HK-2 (cell line): ENCODE results near the gene KCNJ6.

ENCODE experiments used
- DNase-seq: peaks from one replicate; pipeline ENCODE4 v3.0.0-alpha.2; 2018; ENCODE audit not compliant: unreplicated experiment

Gene KCNJ6

GRCh38 chr21:37905291-37905690 is 11.0 kb downstream of the KCNJ6 start:
- no peak for DNase-seq

- DNase-seq, result no peak
Observed at GRCh38 chr21:37904856-37905255, 11.4 kb downstream of the KCNJ6 start.

GRCh38 chr21:37903396-37903795 is 12.9 kb downstream of the KCNJ6 start:
- no peak for DNase-seq

- DNase-seq, result no peak
Observed at GRCh38 chr21:37899146-37899545, 17.1 kb downstream of the KCNJ6 start.

GRCh38 chr21:37896788-37897187 is 19.5 kb downstream of the KCNJ6 start:
- DNase-seq, result no peak

DNA sequence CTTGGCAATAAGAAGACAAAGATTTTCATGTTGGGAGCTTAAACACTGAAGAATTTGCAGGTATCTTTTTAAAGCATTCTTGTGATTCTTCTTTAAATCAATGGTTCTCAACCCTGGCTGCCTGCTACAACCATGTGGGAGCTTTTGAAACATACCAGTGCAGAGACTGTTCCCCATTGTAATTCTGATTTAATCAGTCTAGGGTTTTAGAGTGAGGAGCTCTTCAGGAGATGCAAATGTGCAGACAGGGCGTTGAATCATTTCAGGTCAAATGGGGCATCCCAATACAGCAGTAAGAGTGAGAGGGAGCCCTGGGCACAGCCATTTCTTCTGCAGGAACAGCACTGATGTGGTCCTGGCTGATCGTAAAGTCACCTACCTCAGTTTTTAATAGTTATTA is 24.3 kb downstream of the KCNJ6 start:
- no peak for DNase-seq

DNA sequence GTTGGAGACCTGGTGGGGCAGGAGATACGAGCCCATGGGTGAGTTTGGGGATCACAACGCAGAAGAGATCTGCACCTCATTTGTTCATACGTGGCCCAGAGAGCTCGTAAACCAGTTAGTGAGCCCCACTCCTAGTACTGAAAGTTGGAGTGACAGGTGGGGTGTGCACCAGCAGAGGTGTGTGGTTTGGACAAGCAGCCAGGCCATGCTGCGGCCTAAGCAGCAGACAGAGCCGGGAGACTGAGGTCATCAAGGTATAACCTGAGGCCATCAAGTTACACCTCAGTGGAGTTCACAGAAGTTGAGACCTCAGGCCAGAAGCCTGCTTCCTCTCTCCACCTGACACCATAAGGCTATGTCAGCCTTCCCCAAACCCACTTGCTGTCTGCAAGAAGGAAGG is 27.6 kb downstream of the KCNJ6 start:
- no peak for DNase-seq

- no peak for DNase-seq
Observed at GRCh38 chr21:37886726-37887299, 29.4 kb downstream of the KCNJ6 start.

DNA sequence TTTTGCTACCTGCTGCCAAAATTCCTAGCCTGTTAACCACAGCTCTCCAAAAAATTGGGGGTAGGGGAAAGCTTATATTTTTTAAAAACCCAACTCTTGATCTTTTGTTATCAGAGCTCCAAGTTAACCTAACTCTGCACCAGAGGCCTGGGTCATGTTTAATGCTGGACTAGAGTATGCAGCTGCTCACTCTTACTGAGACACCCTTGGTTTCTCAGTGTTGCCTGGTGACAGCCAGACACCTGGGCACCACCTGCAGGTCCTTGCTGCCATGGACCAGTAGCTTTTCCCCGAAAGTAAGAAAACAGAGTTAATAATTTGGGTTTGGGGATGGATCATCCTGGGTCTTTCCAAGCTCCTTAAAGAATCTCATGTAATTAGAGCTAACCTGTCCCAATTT is 30.1 kb downstream of the KCNJ6 start:
- no peak for DNase-seq

DNA sequence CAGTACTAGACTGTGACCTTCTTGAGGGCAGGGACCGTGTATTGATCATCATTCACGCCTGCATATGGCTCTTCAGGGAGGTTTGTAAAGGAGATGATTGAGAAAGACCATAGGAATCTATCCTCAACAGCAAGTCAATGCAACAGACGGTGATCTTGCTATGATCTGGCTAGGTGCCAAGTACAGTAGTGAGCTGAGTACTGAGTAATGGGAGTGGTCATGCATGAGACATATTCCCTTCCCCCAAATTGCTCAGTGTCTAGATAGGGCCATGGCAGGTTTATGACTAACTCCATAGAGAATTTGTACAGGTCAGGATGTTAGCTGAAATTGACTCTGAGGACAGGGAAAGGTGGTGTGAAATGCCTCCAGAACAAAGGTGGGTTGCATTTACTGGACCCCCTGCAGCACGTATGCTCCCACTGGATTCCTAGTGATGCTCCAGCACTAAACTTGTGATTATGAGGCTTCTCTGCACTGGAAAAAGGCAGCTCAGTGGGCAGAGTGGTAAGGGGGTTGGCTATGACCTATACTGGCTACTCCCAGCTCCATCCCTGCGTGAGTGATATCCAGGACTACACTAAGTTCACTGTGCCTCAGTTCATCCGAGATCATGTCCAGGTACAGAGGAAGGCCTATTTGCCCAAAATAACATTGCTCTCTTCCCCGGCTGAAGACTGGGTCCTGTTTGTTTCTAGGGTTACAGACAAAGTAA is 37.2 kb downstream of the KCNJ6 start:
- DNase-seq, result peak; percentile 39

GRCh38 chr21:37877888-37878684 is 38.2 kb downstream of the KCNJ6 start:
- no peak for DNase-seq

GRCh38 chr21:37877171-37877570 is 39.1 kb downstream of the KCNJ6 start:
- no peak for DNase-seq

DNA sequence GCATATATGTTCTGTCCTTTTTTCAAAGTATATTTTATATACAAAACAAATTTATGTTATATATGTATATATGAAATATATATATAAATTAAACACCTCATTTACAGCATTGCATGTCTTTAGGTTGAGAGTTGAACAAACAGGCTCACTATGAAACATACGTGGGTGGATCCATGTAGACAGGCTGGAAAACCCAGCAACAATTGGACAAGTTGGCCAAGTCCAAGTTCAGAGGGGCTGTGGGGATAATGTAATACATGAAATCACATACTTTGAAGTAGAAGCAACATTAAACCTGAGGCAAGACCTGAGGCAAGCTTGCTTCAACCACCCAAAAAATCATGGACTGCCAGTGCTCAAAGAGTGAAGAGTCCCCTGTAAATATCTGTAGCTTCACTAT is 39.7 kb downstream of the KCNJ6 start:
- DNase-seq, result no peak

- no peak for DNase-seq
Observed at GRCh38 chr21:37874904-37875780, 41.1 kb downstream of the KCNJ6 start.

DNA sequence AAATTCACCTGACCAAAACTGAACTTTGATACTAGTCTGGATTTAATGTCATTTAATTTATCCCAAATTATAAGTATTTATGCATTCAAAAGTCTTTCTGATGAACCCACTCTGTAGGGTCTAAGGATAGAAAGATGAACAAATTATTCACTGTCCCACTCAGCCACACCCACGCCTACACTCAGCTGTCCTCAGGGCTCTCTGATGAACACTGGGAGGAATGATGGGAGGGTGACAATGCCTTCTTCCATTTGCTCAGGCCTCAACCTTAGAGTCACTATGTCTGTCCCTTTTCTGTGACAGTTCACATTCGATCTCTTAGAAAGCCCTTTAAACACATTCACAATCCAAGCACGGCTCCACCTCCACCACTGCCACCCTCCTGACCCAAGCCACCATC is 41.8 kb downstream of the KCNJ6 start:
- DNase-seq, result no peak

GRCh38 chr21:37873655-37874054 is 42.6 kb downstream of the KCNJ6 start:
- DNase-seq, result no peak

DNA sequence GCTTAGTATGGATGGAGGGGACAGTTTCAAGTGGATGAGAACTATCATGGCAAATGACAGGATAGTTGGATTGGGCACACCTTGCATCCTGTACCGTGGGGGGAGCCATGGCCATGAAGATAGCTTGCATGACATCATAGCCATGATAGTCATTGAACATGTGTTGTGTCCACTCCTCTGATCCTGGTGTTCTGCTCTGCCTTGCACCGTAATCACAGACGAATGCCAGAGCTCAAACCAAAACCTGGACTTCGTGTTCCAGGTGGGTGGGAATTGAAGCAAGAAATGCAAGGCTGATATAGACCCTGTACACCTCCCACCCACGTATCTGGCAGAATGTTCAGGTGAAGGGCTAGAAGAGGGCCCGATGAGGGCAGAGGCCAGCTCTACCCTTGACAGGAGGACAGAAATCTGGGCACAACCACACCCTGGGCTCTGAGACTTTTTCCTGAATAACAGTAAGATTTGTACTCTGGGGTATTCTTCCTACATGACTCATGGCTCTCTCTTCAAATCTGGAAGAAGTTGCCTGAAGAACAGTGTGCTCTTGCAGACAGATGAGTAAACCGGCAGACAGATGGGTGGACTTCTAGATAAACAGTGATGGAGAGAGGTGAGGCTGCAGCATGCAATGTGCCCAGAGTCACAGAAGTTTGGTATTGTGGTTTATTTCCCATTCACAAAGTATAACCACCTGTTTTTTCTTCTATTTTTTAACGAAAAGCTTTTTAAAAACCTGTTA is 45.0 kb downstream of the KCNJ6 start:
- no peak for DNase-seq

DNA sequence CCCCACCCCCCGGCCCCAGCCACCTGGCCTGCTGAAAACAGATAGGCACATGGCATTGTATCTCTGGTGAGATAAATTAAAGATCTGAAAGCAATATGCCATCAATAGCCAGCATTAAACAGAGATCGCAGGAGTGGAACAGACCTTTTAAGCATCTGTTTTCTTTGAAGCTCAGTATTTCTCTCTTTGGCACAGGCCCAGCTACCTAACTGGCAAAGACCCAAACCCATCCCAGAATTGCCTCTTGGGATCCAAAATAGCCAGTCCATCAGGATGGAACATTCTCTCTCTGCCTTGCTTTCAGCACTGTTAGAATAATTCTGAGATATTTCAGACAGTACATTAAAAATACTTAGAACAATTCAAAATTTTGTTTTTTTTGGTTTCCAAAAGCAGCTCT is 46.0 kb downstream of the KCNJ6 start:
- DNase-seq, result no peak

DNA sequence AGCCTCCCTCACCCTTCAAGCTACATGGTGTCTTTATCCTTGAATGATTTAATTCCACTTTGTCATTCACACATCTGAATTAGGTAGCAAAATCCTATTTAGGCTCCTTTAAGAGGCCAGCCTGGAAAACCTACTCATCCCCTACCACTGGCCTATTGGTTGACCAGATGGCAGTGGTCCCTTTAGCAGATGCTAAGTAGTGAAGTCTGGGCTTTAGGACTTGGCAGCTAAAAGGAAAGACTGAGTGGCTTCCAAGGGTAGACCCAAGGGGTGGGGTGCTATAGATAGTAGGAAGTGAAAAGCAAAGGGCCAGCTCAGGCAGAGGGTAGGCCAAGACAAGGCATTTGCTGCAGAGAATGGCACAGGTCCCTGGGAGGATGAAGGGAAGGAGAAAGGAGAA is 46.6 kb downstream of the KCNJ6 start:
- DNase-seq, result no peak

- peak; percentile 21 for DNase-seq
Observed at GRCh38 chr21:37868446-37869295, 47.6 kb downstream of the KCNJ6 start.
